Psoas muscle (tissue), 8 donors: ENCODE results near the gene ADAMTSL1. TPM values are rescaled to one million over a fixed set of nuclear protein-coding genes. Genes with fewer than 3 reads are reported as not detected.

ENCODE experiments used
- ATAC-seq, 4 donors: fragments of 200-7000 bp; cut with Tn5 transposase; one replicate each; pipeline ENCODE4 v1.9.1; 2020; ENCODE audit warnings: moderate library complexity in 3 of 4, mild to moderate bottlenecking in 2 of 4
- DNase-seq, 2 donors: peaks; one replicate each; pipeline ENCODE4 v3.0.0-alpha.2; 2020
- H3K27ac ChIP-seq: fragments of 200-600 bp; one replicate; pipeline ENCODE4 v1.8.0; 2022
- H3K27me3 ChIP-seq, 3 donors: fragments of 200-600 bp in 1 of 3; one replicate each; pipeline versions ENCODE4 v1.6.1 to v1.8.0; 2013 to 2022; ENCODE audit warnings: low read length in 2 of 3, mild to moderate bottlenecking in 2 of 3, moderate library complexity in 1 of 3; ENCODE audit not compliant: insufficient read depth in 3 of 3
- H3K36me3 ChIP-seq, 2 donors: fragments of 200-600 bp in 1 of 2; one replicate each; pipeline versions ENCODE4 v1.6.1 to v1.8.0; 2013 to 2022; ENCODE audit warnings: low read depth in 1 of 2, mild to moderate bottlenecking in 1 of 2, moderate library complexity in 1 of 2; ENCODE audit not compliant: insufficient read depth in 1 of 2
- H3K4me1 ChIP-seq: fragments of 200-600 bp; one replicate; pipeline ENCODE4 v1.8.0; 2022
- H3K4me3 ChIP-seq: fragments of 200-600 bp; one replicate; pipeline ENCODE4 v1.8.0; 2022; ENCODE audit warnings: mild to moderate bottlenecking
- H3K9me3 ChIP-seq: fragments of 200-600 bp; one replicate; pipeline ENCODE4 v1.8.0; 2022
- CTCF ChIP-seq: fragments of 200-600 bp; IDR thresholded peaks from one replicate; pipeline ENCODE4 v1.8.0; 2022; ENCODE audit warnings: antibody characterized with exemption
- WGBS, 3 donors: extraction: QIAGEN DNeasy Blood & Tissue Kit; methylation state at CpG; one replicate each; pipeline versions ENCODE4 v1.1.6 to v1.1.7; 2013; 5-methylcytosine and 5-hydroxymethylcytosine counted together
- intact Hi-C, 2 donors: fragments of 100-400 bp; cut with DNase I; formaldehyde crosslinking; loops; one replicate each; pipeline versions ENCODE4 v1.11.0 to v1.14.2; 2022
- polyA plus RNA-seq, 3 donors: library from polyadenylated mRNA; stranded (reverse); fragments of 200-250 nt; gene quantifications; one replicate each; pipeline ENCODE4 v1.2.3, GENCODE V29; 2013
- total RNA-seq, 4 donors: library from RNA; stranded (reverse); fragmentation: NEBNext Ultra II Directional in 2 of 4; extraction: Animal tissue kit (Norgen Biotek cat#: 25700) in 2 of 4; gene quantifications; one replicate each; pipeline versions ENCODE4 v1.2.1 to v1.2.4, GENCODE V29; 2021 to 2023
- donor health status: healthy with polysubstance abuse.
- donor health status: DM: no; HTN: no; CAD: no; lungs with moderate emphysema.
- donor health status: Bipolar disorder and iron deficiency.
- donor health status: healthy.
- donor health status: DM: yes; HTN: yes; CAD: no.
- donor health status: DM: no; HTN: no; CAD: no.
- donor health status: DM: no; HTN: no; CAD: no.
- donor health status: DM: yes; HTN: yes; CAD: no.

The ADAMTSL1 gene
- total and polyA plus RNA-seq, 7 donors, result 0.08 to 0.57 (median 0.28) TPM

GRCh38 chr9:18939943-18940342 lies 466.0 kb downstream of the ADAMTSL1 start:
- Histone ChIP-seq H3K9me3 (no peaks in the 10 kb centered on the region), H3K4me3 (no peak overlapping the region), H3K4me1 (no peaks in the 10 kb centered on the region), H3K27ac (no peak overlapping the region), H3K36me3 (no peaks in the 10 kb centered on the region), H3K27me3 (peaks cover 0 to 1% (median 0%) of the 10 kb centered on the region in 3 donors)
- no peak for TF ChIP-seq CTCF
- no peak for DNase-seq
- 91 to 93% (median 92%) methylated on average over 5 of the region's 5 CpGs for WGBS, 3 donors
- intact Hi-C loops, result loop anchor here in 1 of 2 donors (5.0 kb wide), 1 partner anchor 863 kb away; no protein-coding TSS in a partner anchor
- ATAC-seq, result no peak

GRCh38 chr9:18941060-18941740 lies 467.2 kb downstream of the ADAMTSL1 start:
- Histone ChIP-seq H3K27ac (no peak overlapping the region), H3K4me3 (no peak overlapping the region), H3K9me3 (no peaks in the 10 kb centered on the region), H3K36me3 (no peaks in the 10 kb centered on the region), H3K27me3 (peaks cover 0 to 1% (median 0%) of the 10 kb centered on the region in 3 donors), H3K4me1 (no peaks in the 10 kb centered on the region)
- intact Hi-C loops, result loop anchor here in 1 of 2 donors (5.0 kb wide), 1 partner anchor 864 kb away; no protein-coding TSS in a partner anchor
- no peak for DNase-seq
- ATAC-seq, result no peak
- 77 to 80% (median 80%) methylated on average over 8 of the region's 8 CpGs for WGBS, 3 donors
- TF ChIP-seq CTCF, result no peak

- WGBS, 3 donors, result 67 to 71% (median 69%) methylated on average over 7 of the region's 7 CpGs
- intact Hi-C loops, result loop anchor here in 1 of 2 donors (5.0 kb wide), 1 partner anchor 866 kb away; no protein-coding TSS in a partner anchor
- Histone ChIP-seq H3K36me3 (no peaks in the 10 kb centered on the region), H3K27ac (no peak overlapping the region), H3K9me3 (no peaks in the 10 kb centered on the region), H3K27me3 (peaks cover 0 to 1% (median 0%) of the 10 kb centered on the region in 3 donors), H3K4me3 (no peak overlapping the region), H3K4me1 (no peaks in the 10 kb centered on the region)
- DNase-seq (no peak), ATAC-seq (no peak)
- no peak for TF ChIP-seq CTCF
These were observed 468.8 kb downstream of the ADAMTSL1 start for GRCh38 chr9:18942801-18943200.

GRCh38 chr9:18947892-18948339 lies 474.0 kb downstream of the ADAMTSL1 start:
- DNase-seq (no peak), ATAC-seq (no peak)
- Histone ChIP-seq H3K36me3 (no peaks in the 10 kb centered on the region), H3K4me3 (no peak overlapping the region), H3K27ac (no peak overlapping the region), H3K9me3 (no peaks in the 10 kb centered on the region), H3K27me3 (no peaks in the 10 kb centered on the region), H3K4me1 (no peaks in the 10 kb centered on the region)
- 61 to 72% (median 65%) methylated on average over 4 of the region's 4 CpGs for WGBS, 3 donors
- intact Hi-C loops, result no loop called here
- TF ChIP-seq CTCF, result no peak
